ENCODE results near the gene OR2T1. TPM values are rescaled to one million over a fixed set of nuclear protein-coding genes. Genes with fewer than 3 reads are reported as not detected.

Gene OR2T1
- total RNA-seq, 1 donor from 2014 or later: not detected

- H3K4me3 ChIP-seq: no peak within 1 kb of the TSS
- no peak for TF ChIP-seq CTCF (IDR thresholded peaks at IDR 0.05)
- H3K36me3 ChIP-seq: no peaks in the 10 kb centered on the region
- H3K4me1 ChIP-seq: no peaks in the 10 kb centered on the region
- H3K9me3 ChIP-seq: no peaks in the 10 kb centered on the region
- H3K27ac ChIP-seq: no peak within 1 kb of the TSS
- DNase-seq (ENCODE audit: low spot score in 2 of 2): no peak
- intact Hi-C loops (cut with DNase I): no loop called here
- H3K27me3 ChIP-seq: no peaks in the 10 kb centered on the region
Measured at GRCh38 chr1:248375446-248375845, 27.4 kb upstream of the OR2T1 start, which contains the start of gene OR2T6. Gene OR2T6 (plus strand): TSS chr1:248375746. CDS start chr1:248387609, 11,863 bp downstream.

- Histone ChIP-seq H3K4me3 (no peak overlapping the region), H3K9me3 (no peaks in the 10 kb centered on the region), H3K27ac (no peak overlapping the region), H3K36me3 (no peaks in the 10 kb centered on the region), H3K4me1 (no peaks in the 10 kb centered on the region), H3K27me3 (no peaks in the 10 kb centered on the region)
- intact Hi-C loops (cut with DNase I): no loop called here
- TF ChIP-seq CTCF (IDR thresholded peaks at IDR 0.05): no peak
- DNase-seq (ENCODE audit: low spot score in 2 of 2): no peak
Measured at GRCh38 chr1:248376916-248377315, 25.9 kb upstream of the OR2T1 start.

GRCh38 chr1:248380854-248381253, 22.0 kb upstream of the OR2T1 start:
- DNase-seq (ENCODE audit: low spot score in 2 of 2): no peak
- intact Hi-C loops (cut with DNase I): no loop called here

GRCh38 chr1:248388426-248388825, 14.4 kb upstream of the OR2T1 start:
- no peaks in the 10 kb centered on the region for H3K36me3 ChIP-seq
- intact Hi-C loops (cut with DNase I): no loop called here
- no peaks in the 10 kb centered on the region for H3K27me3 ChIP-seq
- no peak for TF ChIP-seq CTCF (IDR thresholded peaks at IDR 0.05)
- H3K4me1 ChIP-seq: no peaks in the 10 kb centered on the region
- DNase-seq (ENCODE audit: low spot score in 2 of 2): no peak
- H3K27ac ChIP-seq: no peak overlapping the region
- no peaks in the 10 kb centered on the region for H3K9me3 ChIP-seq
- H3K4me3 ChIP-seq: no peak overlapping the region

More at GRCh38 chr1:248380854-248381253, 22.0 kb upstream of the OR2T1 start:
- no peak for TF ChIP-seq CTCF (IDR thresholded peaks at IDR 0.05)
- Histone ChIP-seq H3K9me3 (no peaks in the 10 kb centered on the region), H3K4me1 (no peaks in the 10 kb centered on the region), H3K4me3 (no peak overlapping the region), H3K36me3 (no peaks in the 10 kb centered on the region), H3K27me3 (no peaks in the 10 kb centered on the region), H3K27ac (no peak overlapping the region)

- Histone ChIP-seq H3K27ac (no peak overlapping the region), H3K4me3 (no peak overlapping the region), H3K36me3 (no peaks in the 10 kb centered on the region), H3K9me3 (no peaks in the 10 kb centered on the region), H3K27me3 (no peaks in the 10 kb centered on the region), H3K4me1 (no peaks in the 10 kb centered on the region)
- TF ChIP-seq CTCF (IDR thresholded peaks at IDR 0.05): no peak
- intact Hi-C loops (cut with DNase I): no loop called here
- DNase-seq (ENCODE audit: low spot score in 2 of 2): no peak
Measured at GRCh38 chr1:248393050-248393449, 9.8 kb upstream of the OR2T1 start.

- no peaks in the 10 kb centered on the region for H3K9me3 ChIP-seq
- H3K4me1 ChIP-seq: no peaks in the 10 kb centered on the region
- intact Hi-C loops (cut with DNase I): no loop called here
- no peak overlapping the region for H3K27ac ChIP-seq
- H3K27me3 ChIP-seq: no peaks in the 10 kb centered on the region
- DNase-seq (ENCODE audit: low spot score in 2 of 2): no peak
- H3K36me3 ChIP-seq: no peaks in the 10 kb centered on the region
- no peak for TF ChIP-seq CTCF (IDR thresholded peaks at IDR 0.05)
- no peak overlapping the region for H3K4me3 ChIP-seq
Measured at GRCh38 chr1:248404024-248404423, 1.2 kb downstream of the OR2T1 start.
